GM12878 (cell line): ENCODE measurements around the gene ZNF407. TPM values are rescaled to one million over a fixed set of nuclear protein-coding genes. Genes with fewer than 3 reads are reported as not detected.

Experiments used
- BHLHE40 ChIP-seq, 2 experiments: fragments of 450-650 bp in 1 of 2; IDR thresholded peaks; 2 replicates each; pipeline ENCODE4 v1.6.1; 2011 to 2017; ENCODE audit warnings: low read depth in 2 of 2, borderline replicate concordance in 1 of 2, improper control_type of control experiment in 1 of 2, low read length in 1 of 2, mild to moderate bottlenecking in 1 of 2
- E2F4 ChIP-seq: IDR thresholded peaks from 2 replicates; pipeline ENCODE4 v1.6.1; 2012; ENCODE audit warnings: low read depth, low read length, improper control_type of control experiment
- HSF1 ChIP-seq: fragments of 150-350 bp; IDR thresholded peaks from 2 replicates; pipeline ENCODE4 v1.6.1; 2014; ENCODE audit warnings: mild to moderate bottlenecking, low read depth, low read length
- PRDM15 ChIP-seq: fragments of 450-650 bp; formaldehyde crosslinking; IDR thresholded peaks from 2 replicates; pipeline ENCODE4 v1.4.0; 2020; ENCODE audit warnings: mild to moderate bottlenecking, moderate library complexity
- SMAD1 ChIP-seq: fragments of 450-650 bp; IDR thresholded peaks from 2 replicates; pipeline ENCODE4 v1.6.1; 2018; ENCODE audit warnings: mild to moderate bottlenecking, low read depth; ENCODE audit not compliant: partially characterized antibody
- polyA plus RNA-seq, 11 experiments: library from polyadenylated mRNA; depleted of rRNA in 4 of 11; unstranded in 6 of 11; stranded (reverse) in 5 of 11; fragments of >200 nt; fragmentation: Nextera tagmentation in 4 of 11; fragmentation: Illumina TruSeq in 1 of 11; extraction: Ambion mirVana in 4 of 11; extraction: Trizol in 1 of 11; gene quantifications; 1 replicate in 1 of 11; 2 replicates in 10 of 11; pipeline versions ENCODE4 v1.2.1 to v1.2.3, GENCODE V29; 2011 to 2016; ENCODE audit warnings: inconsistent platforms in 2 of 11, missing spikeins in 2 of 11, low read depth in 1 of 11
- total RNA-seq, 4 experiments: library from RNA; depleted of rRNA in 3 of 4; stranded (reverse); fragments of >200 nt in 3 of 4; fragmentation: Illumina TruSeq in 1 of 4; extraction: Trizol in 1 of 4; gene quantifications; 2 replicates each; pipeline versions ENCODE4 v1.2.1 to v1.2.3, GENCODE V29; 2013 to 2021

ZNF407 gene
- total and polyA plus RNA-seq, 10 of the 15 experiments (the other 5 are each of a cell fraction or from before 2014, with no cell fraction given): 0.69 to 11.6 (median 5.3) TPM

GRCh38 chr18:74768096-74768495 is 170.4 kb downstream of the ZNF407 start (continued):
- TF ChIP-seq BHLHE40 (IDR thresholded peaks at IDR 0.05; ENCODE audit: borderline replicate concordance in 1 of 2, low read depth in 2 of 2, low read length in 1 of 2): no peak
- TF ChIP-seq HSF1: no peak
- no peak for TF ChIP-seq E2F4
- TF ChIP-seq SMAD1: no peak
- TF ChIP-seq PRDM15 (CRISPR knock-in tag): no peak
- TF ChIP-seq, all 136 proteins: peak for 0
